ENCODE results near the gene SP140L.
A peak's percentile ranks its signal among the peaks of the same experiment; 100 is the strongest.
"Not testable (repeated sequence)": the region's sequence is repeated elsewhere in the genome, so short reads cannot be mapped to it uniquely, and the experiment has no call there.

The SP140L gene

DNA sequence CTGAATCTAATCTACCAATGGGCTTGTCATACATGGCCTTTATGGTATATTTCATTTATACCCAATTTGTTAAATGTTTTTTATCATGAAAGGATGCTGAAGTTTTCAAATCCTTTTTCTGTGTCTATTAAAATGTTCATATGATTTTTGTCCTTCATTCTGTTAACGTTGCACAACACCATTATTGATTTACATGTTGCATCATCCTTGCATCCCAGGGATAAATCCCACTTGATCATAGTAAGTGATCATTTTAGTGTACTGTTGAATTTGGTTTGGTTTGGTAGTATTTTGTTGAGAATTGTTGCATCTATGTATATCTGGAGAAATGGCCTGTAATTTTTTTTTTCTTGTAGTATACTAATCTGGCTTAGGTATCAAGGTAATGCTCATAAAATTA lies 98.4 kb downstream of the SP140L start:
- no peak for DNase-seq

DNA sequence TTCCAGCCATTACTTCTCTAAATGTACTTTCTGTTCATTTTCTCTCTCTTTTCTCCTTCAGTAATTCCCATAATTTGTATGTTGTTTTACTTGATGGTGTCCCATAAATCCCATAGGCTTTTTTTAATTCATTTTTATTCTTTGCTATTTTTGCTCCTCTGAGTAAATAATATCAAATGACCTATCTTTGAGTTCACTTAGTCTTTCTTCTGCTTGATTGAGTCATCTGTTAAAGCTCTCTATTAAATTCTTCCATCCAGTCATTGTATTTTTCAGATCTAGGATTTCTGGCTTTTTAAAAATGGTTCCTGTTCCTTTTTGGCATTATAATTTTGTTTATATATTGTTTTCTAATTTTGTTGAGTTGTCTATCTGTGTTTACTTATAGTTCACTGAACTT lies 102.5 kb downstream of the SP140L start:
- no peak for DNase-seq

DNA sequence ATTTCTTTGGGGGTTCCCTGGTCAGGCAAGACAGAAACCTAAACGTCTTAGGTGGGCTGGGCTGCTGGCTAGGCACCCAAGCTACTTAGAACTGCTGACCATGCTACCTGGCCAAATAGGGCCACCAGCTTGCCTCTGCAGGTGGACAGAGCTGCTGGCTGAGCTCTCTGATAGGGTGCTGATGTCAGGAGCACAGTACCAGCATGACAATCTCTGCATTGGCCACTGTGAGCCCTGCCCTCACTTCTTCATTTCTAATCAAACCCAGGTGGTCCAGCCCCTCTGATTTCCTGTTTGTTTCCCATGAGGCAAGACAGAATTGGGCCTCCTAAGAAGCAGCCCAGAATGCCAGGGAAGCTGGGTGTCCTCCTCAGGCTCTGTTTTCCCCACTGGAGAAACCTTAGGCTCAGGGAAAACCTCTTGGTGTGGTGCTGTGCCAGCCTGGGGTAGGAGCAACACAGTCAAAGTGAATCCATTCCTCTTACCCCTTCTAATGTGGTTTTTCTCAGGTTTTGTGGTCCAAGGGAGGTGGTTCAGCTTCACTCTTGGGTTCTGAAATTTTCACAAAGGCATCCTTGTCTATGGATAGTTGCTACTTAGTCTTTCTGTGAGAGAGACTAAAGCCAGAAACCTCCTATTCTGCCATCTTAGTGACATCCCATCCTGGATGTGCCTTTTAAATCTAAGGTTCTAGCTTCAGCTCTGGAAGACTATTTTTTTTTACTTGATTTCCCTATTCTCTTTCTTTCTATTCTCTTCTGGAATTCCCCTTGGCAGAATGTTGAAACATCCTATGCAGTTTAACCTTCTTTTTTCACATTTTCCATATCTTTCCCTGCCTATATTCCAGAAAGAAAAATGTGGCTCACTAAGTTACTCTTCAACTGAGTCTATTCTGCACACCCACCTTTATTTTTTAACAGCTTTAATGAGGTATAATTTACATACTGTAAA lies 104.2 kb downstream of the SP140L start:
- DNase-seq = no peak

DNA sequence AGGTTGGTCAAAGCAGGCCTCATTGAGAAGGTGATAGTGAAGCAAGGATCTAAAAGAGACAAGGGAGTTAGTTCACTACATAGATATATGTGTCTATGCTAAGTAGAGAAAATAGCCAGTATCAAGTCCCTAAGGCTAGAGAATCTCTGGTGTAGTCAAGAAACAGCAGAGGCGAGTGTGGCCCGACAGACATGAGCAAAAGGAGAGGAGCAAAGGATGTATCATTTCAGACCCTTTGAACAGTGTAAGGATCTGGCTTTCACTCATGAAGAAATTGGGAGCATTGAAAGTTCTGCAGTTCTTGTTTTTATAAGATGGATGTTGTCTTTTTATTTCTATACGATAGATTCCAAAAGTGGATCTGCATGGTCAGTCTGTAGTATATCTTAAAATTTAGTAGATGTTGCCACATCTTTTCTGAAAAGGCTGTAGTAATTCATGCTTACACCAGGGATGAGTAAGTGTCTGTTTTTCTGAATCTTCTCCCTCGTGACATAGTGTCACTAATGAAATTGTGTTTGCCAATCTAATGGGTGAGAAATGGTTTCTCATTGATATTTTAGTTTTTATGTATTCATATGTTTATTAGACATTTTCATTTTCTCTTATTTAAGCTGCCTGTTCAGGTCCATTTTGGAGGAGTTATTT lies 107.8 kb downstream of the SP140L start:
- peak; percentile 60 for DNase-seq

DNA sequence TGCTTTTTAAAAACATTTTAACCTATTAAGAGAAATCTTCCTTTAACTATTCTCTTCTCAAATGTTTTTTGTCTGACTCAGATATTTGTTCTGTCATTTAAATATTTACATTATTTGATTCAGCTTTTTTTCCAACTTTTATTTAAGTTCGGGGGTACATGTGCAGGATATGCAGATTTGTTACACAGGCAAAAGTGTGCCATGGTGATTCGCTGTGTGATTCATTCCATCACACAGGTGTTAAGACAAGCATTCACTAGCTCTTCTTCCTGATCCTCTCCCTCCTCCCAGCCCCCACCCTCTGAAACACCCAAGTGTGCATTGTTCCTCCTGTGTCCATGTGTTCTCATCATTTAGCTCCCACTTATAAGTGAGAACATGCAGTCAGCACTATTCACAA lies 108.4 kb downstream of the SP140L start:
- no peak for DNase-seq

DNA sequence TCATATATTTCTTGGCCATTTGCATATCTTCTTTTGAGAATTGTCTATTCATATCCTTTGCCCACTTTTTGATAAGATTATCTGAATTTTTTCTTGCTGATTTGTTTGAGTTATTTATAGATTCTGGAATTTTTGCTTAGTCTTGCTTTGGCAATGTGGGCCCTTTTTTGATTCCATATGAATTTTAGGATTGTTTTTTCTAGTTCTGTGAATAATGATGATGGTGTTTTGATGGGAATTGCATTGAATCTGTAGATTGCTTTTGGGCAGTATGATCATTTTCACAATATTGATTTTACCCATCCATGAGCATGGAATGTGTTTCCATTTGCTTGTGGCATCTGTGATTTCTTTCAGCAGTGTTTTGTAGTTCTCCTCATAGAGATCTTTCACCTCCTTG lies 112.1 kb downstream of the SP140L start:
- DNase-seq = not testable (repeated sequence)

DNA sequence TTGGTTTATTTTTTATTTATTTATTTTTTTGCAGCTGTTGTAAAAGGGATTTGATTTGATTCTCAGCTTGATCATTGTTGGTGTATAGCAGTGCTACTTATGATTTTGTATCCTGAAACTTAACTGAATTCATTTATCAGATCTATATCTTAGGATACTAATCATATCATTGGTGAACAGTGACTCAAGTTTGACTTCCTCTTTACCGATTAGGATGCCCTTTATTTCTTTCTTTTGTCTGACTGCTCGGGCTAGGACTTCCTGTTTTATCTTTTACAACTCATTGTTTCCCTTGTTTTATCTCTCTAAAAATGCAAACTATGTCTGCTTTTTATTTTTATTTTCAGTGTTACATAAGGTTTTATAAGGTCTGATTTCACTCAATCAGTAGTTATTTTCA lies 112.6 kb downstream of the SP140L start:
- no peak for DNase-seq

DNA sequence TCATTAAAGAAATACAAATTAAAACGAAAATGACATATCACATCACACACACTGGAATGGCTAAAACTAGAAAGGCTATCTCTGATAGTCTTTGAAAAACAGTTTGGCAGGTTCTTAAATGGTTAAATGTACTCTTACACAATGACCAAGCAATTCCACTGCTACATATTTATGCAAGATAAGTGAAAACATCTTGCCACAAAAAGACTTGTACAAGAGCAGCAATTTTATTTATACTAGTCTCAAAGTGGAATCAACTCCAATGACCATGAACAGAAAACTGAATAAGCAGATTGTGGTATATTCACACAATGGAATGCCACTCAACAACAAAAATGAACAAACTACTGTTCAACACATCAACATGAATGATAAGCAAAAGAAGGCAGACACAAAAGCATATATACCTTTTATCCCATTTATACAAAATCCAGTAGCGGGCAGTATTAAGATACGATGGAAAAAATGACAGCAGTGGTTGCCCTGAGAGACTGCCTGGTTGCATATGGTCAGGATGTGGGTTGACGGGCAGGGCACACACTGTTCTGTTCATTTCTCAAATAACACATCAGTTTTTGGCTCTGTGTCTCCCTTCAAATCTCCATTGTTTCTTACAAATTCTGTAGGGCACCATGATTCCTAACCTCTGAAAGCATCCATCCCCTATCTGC lies 114.4 kb downstream of the SP140L start:
- no peak for DNase-seq

DNA sequence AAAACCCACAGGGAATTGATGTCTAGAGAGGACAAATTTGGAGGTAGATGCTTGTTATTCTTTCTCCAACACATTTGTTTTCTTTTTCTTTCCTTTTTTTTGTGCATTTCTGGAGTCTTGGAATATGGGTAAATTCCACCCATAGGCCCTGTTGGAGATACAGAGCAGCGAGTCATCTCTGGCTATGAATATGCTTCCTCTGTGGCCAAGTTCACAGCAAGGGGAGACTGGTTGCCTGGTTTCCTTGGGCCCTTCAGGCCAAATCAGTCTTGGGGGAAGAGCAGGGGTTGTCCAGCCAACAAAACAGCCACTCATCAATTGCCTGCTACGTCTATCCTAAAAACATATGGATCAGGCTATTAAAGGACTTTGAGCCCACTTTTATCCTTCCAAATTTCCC lies 116.5 kb downstream of the SP140L start:
- DNase-seq = peak; percentile 63

DNA sequence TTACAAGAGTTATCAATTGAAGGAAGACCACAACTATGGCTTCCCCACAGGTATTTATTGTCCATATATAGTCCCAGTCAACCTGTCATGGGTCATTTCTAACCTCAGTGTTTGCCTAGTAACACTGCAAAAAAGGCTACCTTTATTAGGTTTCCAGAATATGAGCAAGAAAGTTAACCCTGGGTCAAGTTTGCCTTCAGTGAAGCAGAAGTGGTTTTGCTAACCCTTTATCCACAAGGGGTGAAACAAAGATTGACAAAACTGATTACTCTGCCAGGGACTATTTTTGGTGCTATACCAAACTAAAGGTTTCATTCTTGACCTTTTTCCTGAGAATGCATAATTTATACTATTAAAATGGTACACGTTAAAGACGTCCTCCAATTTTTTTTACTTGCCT lies 117.8 kb downstream of the SP140L start:
- DNase-seq = no peak

DNA sequence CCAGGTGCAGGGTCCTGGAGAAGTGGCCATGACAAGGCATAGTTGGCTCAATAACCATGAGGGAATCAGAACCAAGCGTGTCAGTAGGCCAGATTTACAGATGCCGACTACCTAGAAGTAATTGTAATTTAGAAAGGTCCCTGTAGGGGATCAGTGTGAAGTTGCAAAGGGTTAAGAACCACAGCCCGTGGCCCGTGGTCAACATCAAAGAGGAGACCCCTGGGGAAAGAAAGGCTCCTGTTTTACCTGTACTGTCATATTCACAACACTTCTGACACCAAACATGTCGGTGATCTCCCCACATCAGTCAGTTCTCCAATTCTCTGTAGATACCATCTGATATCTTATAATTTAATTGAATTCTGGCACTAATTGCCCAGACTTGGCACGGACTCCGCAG lies 120.0 kb downstream of the SP140L start:
- DNase-seq = no peak

DNA sequence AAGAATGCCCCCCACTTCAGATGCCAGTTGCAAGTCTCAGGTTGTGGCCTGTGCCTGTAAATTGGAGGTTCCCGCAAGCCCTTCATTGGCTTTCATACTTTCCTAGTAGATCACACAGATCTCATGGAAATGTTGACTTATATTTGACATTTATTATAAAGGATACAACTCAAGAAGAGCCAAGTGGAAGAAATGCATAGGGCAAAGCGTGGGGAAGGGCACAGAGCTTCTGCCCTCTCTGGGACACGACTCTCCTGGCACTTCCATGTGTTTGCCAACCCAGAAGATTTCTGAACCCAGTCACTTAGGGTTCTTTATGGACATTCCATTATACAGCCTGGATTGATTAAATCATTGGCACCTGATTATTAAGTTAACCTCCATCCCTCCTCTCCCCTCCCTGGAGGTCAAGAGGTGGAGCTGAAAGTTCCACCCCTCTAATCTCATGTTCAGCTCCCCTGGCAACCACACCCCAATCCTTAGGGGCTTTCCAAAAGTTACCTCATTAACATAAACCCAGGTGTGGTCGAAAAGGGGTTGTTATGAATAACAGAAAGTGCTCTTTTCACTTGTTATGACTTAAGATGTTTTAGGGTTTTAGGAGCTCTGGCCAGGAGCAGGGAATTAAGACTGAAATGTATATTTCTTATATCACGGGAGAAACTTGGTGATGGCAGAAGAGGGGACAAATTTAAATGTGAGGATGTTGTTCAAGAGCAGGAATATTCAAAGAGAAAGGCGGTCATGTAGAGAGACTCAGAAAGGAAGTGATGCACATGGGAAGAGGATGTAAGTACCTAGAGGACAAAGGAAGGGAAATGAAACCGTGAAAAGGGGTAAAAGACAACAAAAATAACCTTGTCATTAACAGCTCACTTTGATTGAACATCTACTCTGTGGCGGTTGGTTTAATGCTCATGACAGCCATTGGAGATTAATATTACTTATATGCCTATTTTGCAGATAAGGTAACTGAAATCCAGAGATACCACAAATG lies 120.8 kb downstream of the SP140L start:
- no peak for DNase-seq

DNA sequence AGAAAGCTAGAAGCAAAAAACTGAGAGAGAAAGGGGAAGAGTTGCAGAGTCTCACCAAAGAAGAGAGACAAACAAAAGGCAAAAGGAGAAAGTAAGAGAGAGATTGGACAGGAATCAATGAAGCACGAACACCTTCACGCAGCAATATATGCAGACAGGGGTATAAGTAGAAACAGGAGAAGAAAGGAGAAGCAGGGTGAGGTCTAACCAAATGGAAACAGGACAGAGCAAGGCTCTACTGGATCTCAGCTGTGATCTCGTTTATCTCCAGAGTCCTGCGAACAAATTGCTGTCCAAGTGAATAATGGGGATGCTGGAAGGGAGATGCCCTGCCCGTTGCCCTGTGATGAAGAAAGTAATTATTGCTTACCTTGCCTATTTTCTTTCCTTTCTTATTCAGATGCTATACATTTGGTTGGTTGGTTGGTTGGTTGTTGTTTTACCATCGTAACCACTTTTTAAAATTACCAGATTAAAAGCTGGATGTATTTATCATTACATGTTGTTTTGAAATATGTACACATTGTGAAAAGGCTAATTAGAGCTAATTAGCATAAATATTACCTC lies 123.0 kb downstream of the SP140L start:
- DNase-seq = no peak

DNA sequence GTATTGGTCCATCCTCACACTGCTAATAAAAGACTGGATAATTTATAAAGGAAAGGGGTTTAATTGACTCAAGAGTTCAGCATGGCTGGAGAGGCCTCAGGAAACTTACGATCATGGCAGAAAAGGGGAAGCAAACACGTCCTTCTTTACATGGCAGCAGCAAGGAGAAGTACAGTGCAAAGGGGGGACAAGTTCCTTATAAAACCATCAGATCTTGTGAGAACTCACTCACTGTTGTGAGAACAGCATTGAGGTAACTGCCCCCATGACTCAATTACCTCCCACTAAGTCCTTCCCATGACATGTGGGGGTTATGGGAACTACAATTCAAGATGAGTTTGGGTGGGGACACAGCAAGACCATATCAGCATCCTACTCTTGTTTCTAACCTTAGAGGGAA lies 126.0 kb downstream of the SP140L start:
- no peak for DNase-seq

All from HCEC 1CT (cell line).